GM18519 (cell line): ENCODE data around the gene LEUTX.
"Not testable (repeated sequence)": the region's sequence is repeated elsewhere in the genome, so short reads cannot be mapped to it uniquely, and the experiment has no call there.

Experiments used
- ATAC-seq: cut with Tn5 transposase; IDR thresholded peaks from one replicate; pipeline ENCODE4 v1.9.1; 2021; ENCODE audit warnings: mild to moderate bottlenecking, moderate library complexity; ENCODE audit not compliant: unreplicated experiment, low FRiP score

LEUTX gene

GRCh38 chr19:39778763-39779162 lies at the start of gene LEUTX:
Gene LEUTX (plus strand): TSS chr19:39778854. CDS start chr19:39778921, 67 bp downstream.
- ATAC-seq, result no peak

- ATAC-seq, result no peak
These were observed 49.1 kb upstream of the LEUTX start for GRCh38 chr19:39729594-39729993.

- no peak for ATAC-seq
These were observed 47.0 kb upstream of the LEUTX start for GRCh38 chr19:39731685-39732084.

GRCh38 chr19:39733841-39734240 lies 44.8 kb upstream of the LEUTX start:
- no peak for ATAC-seq

GRCh38 chr19:39735688-39736087 lies 43.0 kb upstream of the LEUTX start:
- ATAC-seq, result no peak

- no peak for ATAC-seq
These were observed 42.6 kb upstream of the LEUTX start for GRCh38 chr19:39736088-39736487.

GRCh38 chr19:39737351-39737750 lies 41.3 kb upstream of the LEUTX start:
- ATAC-seq, result no peak

GRCh38 chr19:39737891-39738290 lies 40.8 kb upstream of the LEUTX start, which contains the start of gene CLC:
Gene CLC (minus strand): TSS chr19:39738029. CDS start chr19:39737952, 77 bp downstream.
- no peak for ATAC-seq

GRCh38 chr19:39738814-39739213 lies 39.8 kb upstream of the LEUTX start:
- ATAC-seq, result no peak

GRCh38 chr19:39740395-39740794 lies 38.3 kb upstream of the LEUTX start:
- no peak for ATAC-seq

GRCh38 chr19:39745643-39746042 lies 33.0 kb upstream of the LEUTX start:
- ATAC-seq, result no peak

GRCh38 chr19:39746836-39747529 lies 31.7 kb upstream of the LEUTX start:
- no peak for ATAC-seq

GRCh38 chr19:39749981-39750380 lies 28.7 kb upstream of the LEUTX start:
- no peak for ATAC-seq

GRCh38 chr19:39752390-39752789 lies 26.3 kb upstream of the LEUTX start:
- ATAC-seq, result no peak

GRCh38 chr19:39752795-39753194 lies 25.9 kb upstream of the LEUTX start:
- no peak for ATAC-seq

- no peak for ATAC-seq
These were observed 24.1 kb upstream of the LEUTX start for GRCh38 chr19:39754544-39754943.

GRCh38 chr19:39754971-39755370 lies 23.7 kb upstream of the LEUTX start:
- ATAC-seq, result no peak

- ATAC-seq, result no peak
These were observed 19.0 kb upstream of the LEUTX start for GRCh38 chr19:39759457-39760184.

GRCh38 chr19:39761851-39762250 lies 16.8 kb upstream of the LEUTX start:
- ATAC-seq, result not testable (repeated sequence)

GRCh38 chr19:39765091-39766076 lies 13.3 kb upstream of the LEUTX start:
- ATAC-seq, result no peak

- ATAC-seq, result no peak
These were observed 10.3 kb upstream of the LEUTX start for GRCh38 chr19:39768334-39768733.
